Measurements from ENCODE around the gene TMEM131.

GRCh38 chr2:97945791-97946190 lies 50.0 kb downstream of the TMEM131 start:
- no peak for TF ChIP-seq POLR2A (IDR thresholded peaks at IDR 0.05)
- TF ChIP-seq, protein P1, sequence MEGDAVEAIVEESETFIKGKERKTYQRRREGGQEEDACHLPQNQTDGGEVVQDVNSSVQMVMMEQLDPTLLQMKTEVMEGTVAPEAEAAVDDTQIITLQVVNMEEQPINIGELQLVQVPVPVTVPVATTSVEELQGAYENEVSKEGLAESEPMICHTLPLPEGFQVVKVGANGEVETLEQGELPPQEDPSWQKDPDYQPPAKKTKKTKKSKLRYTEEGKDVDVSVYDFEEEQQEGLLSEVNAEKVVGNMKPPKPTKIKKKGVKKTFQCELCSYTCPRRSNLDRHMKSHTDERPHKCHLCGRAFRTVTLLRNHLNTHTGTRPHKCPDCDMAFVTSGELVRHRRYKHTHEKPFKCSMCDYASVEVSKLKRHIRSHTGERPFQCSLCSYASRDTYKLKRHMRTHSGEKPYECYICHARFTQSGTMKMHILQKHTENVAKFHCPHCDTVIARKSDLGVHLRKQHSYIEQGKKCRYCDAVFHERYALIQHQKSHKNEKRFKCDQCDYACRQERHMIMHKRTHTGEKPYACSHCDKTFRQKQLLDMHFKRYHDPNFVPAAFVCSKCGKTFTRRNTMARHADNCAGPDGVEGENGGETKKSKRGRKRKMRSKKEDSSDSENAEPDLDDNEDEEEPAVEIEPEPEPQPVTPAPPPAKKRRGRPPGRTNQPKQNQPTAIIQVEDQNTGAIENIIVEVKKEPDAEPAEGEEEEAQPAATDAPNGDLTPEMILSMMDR (IDR thresholded peaks at IDR 0.05) = no peak
